ENCODE results near the gene TTI1.

TTI1 gene

DNA sequence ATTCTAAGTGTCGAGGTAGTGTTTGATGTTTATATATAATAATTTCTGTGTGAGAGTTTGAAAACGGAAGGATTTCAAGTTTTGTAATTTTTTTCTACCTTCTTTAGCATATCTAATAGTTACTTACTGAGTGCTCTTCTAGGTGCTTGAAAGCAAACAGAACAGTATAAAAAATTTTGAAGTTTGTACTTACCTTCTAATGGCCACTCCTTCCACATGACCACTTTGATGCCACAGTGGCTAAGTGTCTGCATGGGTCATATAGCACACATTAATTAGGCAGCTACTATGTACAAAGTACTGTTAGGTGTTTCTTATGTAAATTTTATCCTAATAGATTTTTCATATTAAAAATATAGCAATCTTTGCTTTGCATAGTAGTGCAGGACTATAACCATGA, 21.4 kb upstream of the TTI1 start:
- no peak for DNase-seq (ENCODE audit: low read depth)

DNA sequence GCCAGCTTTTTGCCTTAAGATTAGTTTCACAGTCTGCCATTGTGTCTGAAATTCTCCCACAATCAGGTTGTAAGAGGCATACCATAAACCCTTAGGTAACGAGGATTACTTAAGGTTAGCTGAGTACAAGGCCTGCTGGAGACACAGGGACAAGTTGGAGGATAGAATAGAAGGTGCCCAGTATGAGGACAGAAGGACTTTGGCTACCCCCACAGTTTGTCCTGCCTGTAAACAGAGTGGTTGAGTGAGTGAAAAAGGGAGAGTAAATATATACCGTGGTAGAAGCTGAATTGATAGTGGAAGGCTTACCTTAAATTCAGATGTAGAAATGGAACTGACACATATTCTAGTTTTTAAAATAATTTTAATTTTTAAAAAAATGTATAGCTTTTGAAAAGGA, 19.6 kb upstream of the TTI1 start:
- DNase-seq (ENCODE audit: low read depth): no peak

DNA sequence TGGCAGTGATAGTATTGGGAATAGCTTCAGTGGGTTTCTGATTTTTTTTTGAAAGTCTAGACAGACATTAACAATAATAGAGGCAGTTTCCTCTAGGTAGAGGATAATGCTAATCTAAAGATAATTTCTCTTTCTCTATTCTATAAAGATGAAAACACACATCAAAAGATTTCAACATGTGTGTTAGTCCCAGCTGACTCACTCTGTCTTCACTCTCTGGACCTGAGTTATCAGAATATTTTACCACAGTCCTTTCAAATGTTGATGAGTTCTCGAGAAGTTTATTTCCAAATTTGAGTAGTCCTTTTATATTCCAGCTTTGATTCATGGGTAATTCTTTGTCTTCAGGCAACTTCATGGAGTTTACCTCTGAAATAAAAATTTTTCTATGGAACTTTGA, 17.4 kb upstream of the TTI1 start:
- DNase-seq (ENCODE audit: low read depth): no peak

DNA sequence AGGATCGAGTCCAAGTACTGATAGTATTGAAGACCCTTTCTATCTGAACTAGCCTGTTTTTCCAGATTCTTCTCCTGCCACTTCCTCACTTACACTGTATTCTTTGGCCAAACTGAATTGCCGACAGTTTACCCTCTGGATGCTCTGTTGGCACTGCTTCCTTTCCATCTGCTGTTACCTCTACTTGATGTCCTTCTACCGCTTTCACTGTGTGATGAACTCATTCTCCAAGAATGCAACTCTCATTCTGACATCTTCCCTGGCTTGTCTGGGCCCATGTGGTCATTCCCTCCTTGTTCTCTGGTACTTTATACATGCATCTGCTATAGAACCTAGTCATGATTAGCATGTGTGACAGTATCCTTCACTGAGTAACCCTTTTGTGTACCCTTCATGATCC, 16.5 kb upstream of the TTI1 start:
- no peak for DNase-seq (ENCODE audit: low read depth)

DNA sequence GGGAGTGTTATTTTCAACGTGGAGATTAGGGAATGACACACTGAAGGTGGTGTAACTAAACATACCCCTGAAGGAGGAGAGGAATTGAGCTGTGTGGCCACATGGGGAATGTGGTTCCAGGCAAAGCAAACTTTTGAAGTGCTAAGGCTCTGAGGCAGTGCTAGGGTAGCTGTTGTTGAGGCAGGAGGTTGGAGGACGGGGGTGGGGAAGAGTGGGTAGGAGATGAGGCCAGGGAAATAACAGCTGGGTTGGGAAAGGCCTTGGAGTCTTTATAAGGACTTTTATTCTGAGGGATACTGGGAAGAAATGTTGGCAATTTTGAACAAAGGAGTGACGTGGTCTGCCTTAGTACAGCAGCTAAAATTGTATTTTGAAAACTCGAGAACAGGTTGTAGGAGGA, 13.3 kb upstream of the TTI1 start:
- no peak for DNase-seq (ENCODE audit: low read depth)

DNA sequence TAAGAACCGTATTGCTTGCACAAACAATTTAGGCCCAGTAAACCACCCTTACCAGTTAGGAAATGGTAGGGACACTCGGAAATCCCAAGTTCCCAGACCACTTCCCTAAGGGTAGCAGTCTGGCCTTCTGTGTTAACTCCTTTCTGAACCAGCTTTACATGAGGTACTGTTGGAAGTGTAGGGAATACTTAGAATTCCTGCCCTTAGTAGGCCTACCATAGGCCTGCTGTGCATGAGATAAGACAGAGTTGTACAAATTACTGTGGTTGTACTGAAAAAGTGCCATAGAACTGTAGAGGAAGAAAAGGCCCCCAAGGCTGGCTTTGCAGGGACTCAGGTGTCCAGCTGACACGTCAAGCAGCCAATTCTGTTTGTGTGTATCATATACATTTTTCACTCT, 11.4 kb upstream of the TTI1 start:
- DNase-seq (ENCODE audit: low read depth): no peak

DNA sequence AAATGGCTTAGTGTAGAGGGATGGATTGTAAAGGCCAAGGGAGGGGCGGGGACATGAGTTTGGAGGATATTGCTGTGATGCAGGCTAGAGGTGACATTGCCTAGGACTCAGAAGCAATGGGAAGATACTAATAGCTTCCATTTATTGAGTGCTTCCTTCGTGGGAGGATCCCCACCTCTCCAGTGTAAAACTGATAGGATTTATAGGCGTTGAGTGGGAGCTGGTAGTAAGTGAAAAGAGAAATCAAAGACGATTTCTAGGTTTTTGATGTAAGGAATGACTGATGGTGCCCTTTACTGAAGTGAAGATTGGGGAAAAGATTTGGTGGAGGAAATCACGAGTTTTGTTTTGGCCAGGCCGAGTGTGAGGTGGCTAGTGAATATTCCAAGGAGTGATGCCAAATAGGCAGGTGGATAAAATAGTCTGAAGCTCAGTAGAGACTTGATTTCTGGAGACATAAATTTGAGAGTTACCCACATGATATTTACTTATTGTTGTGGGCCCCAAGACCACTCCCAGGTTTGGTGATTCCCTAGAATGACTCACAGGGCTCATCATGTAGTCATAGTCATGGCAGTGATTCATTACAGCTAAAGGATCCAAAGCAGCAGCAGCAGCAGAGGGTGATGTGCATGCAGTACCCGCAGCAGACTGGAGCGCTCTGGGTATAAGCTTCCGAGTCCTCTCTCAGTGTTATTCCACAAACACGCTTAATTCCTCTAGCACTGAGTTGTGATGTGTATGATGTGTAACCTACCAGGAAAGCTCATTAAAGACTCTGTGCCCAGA, 10.4 kb upstream of the TTI1 start:
- no peak for DNase-seq (ENCODE audit: low read depth)

- DNase-seq (ENCODE audit: low read depth): no peak
Measured at GRCh38 chr20:38040276-38040675, 7.0 kb upstream of the TTI1 start.

DNA sequence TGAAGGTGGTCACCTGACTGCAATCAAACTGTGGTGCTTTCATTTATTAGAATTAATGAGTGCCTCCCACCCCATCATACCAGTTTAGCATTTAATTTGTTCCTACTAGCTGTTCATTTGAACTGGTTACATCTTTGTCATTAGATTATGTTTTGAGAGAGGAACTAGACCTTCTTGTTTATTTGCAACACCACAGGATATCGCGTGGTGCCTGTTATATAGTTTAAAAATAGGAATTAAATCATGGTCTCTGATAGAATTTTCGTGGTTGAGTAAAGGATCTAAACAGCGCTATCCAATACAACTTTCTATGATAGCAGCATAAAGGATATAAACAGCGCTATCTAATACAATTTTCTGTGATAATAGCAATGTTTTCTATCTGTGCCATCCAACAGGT, 3.1 kb upstream of the TTI1 start:
- no peak for DNase-seq (ENCODE audit: low read depth)

DNA sequence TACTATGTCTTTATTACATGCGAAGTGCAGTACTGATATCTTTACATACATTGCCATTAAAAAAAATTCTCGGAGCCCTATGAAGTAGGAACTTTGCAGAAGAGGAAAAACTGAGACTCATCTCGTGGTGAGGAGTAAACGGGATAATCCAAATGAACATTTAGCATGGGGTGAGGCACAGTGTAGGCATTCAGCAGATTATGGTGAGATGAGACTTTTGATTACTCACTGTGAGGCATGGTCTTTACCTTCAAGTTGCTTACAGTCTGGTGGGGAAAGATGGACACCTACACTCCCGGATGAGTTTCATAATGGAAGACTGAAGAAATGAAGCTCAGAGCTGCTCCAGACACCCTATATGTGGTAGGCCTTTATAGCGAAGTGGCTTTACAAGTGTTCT, 1.7 kb upstream of the TTI1 start:
- no peak for DNase-seq (ENCODE audit: low read depth)

DNA sequence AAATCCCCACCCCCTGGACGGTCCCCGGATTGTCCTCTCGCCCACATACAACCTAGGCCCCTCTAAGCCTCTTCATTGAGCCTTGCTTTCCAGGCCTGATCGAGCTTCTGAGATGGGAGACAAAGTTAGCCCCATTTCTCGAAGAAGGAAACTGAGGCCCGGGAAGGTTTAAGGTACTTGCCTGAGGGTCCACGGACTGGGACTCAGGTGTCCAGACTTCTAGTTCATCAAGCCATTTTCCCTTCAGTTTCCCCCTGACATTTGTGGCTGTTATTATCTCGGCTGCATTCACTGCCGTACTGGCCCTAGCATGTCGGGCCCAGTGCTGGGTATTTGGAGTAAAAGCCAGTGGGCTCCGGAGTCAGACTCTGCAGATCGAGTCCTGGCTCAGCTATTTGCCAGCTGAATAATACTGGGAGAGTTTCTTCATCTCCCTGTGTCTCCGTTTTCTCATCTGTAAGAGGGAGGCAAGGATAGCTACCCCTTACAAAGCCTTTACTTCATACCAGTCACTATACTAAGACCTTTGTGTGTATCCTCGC, 923 bp upstream of the TTI1 start:
- no peak for DNase-seq (ENCODE audit: low read depth)

- peak; percentile 31 for DNase-seq (ENCODE audit: low read depth)
Measured at GRCh38 chr20:38032585-38033329, 499 bp downstream of the TTI1 start.

- no peak for DNase-seq (ENCODE audit: low read depth)
Measured at GRCh38 chr20:38031957-38032356, 1.3 kb downstream of the TTI1 start.

DNA sequence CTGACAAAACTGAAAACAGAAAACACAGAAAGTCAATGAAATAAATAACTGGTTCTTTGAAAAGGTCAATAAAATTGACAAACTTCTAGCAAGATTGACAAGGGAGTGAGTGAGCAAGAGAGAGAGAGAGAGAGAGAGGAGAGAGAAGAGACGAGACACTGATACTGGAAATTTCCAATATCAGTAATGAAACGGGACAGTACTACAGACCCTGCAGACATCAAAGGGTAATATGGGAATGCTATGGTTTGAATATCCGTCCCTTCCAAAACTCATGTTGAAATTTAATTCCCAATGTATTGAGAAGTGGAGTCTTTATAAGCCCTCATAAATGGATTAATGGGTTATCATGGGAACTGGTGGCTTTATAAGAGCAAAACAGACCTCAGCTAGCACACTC, 3.8 kb downstream of the TTI1 start:
- no peak for DNase-seq (ENCODE audit: low read depth)

DNA sequence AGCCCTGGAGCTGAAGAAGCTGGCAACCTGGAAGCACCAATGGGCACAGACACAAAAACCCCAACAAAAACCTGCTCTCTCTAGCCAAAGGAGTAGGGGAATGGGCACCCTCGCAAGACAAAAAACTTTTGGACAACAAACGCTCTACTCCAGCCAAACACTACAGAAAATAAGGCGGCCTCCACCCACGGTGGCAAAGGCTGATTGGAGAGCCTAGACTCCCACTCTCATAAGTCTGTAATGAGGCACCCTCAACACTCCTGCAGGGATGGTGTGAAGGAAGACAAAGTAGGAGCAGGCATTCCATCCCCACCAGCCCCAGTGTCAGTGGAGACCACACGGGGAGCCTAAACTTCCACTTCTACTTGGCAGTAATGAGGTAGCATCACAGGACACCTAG, 8.8 kb downstream of the TTI1 start:
- DNase-seq (ENCODE audit: low read depth): no peak

GRCh38 chr20:38023181-38024001, 9.9 kb downstream of the TTI1 start:
- no peak for DNase-seq (ENCODE audit: low read depth)

DNA sequence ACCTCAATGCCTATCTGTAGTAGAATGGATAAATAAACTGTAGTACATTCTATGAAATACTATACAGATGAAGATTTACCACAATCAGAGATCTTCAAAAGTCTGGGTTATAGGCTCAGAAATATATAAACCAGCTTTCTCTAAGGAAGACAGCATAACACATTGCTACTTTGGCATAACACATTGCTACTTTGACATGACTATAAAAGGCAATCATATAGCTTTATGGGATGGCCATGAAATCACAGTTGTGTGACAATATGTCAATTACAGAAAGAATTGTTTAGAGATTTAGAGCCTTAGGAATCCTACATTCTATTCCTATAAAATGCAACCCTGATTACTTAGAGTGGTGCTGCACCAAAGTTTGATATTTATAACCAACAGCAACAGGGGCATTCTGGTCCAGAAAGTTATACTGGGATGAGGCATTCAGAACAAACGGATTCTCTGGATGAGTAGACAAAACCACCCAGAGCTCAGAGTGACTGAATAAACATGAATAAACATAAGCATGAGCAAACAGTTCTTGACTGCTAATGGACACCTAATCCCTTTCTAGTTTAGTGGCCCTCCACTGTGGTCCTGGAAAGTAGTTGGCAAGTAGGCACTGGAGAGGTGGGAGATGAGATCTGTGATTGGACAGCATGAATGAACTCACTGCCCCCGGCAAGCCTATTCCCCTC, 12.0 kb downstream of the TTI1 start:
- DNase-seq (ENCODE audit: low read depth): no peak

GRCh38 chr20:38018385-38018784, 14.9 kb downstream of the TTI1 start:
- no peak for DNase-seq (ENCODE audit: low read depth)

DNA sequence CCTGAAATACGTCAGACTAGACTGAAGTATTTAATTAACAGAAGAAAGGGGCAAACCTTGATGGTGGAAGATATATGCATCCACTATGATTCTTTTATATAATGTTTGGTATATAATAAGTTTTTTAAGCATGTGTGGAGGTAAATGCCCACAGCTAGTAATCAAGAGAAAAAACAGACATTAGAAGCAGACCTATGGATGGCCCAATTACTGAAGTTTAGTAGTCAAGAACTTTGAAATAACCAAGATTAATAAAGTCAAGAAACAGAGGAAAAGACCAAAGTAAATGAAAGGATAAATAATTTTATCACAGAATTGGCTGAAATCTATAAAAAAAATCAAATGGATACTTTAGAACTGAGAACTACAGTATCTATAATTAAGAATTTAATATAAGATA, 15.3 kb downstream of the TTI1 start:
- no peak for DNase-seq (ENCODE audit: low read depth)

GRCh38 chr20:38013887-38014286, 19.4 kb downstream of the TTI1 start:
- no peak for DNase-seq (ENCODE audit: low read depth)

DNA sequence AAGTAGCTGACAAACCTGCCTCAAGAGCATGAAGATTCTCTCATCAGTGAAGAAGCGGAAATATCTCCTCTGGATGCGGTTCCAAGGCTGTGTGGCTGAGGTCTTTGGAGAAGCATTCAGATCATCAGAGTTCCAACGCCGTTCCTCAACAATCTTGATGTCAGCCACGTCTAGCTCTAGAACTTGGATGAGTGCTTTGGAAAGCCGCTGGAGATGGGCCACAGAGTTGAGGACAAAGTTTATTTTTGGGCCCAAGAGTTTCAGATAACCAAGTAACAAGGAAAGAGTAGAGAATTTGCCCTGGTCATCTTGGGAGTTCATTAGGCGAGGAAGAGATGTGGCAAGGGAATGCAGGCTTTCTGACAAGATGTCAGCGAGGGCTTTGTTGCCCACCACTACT, 20.9 kb downstream of the TTI1 start:
- DNase-seq (ENCODE audit: low read depth): no peak

DNA sequence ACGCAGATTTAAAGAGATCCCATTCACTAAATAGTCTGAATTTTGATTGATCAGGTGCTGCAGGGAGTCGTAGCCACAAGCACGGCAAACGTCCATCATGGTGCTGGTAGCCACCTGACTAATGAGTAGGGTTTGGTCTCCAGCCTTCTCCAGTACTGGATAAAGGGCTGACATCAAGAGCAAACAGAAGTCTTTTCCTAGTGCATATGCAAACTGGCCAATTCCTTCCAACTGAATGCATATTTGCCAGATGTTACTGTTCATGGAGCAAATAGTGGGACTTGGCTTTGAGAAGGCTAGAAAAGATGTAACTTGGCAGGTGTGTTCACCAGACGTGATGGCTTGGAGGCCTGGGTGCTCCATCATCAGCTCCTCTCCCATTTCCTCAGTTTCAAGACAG, 21.6 kb downstream of the TTI1 start:
- no peak for DNase-seq (ENCODE audit: low read depth)

All from stimulated activated CD8-positive, alpha-beta memory T cell treated with anti-CD3 and anti-CD28 coated beads, Interleukin-12 subunit alpha, Interleukin-12 subunit beta, amount 100 ng/mL, for 1 hour (primary cell).